Measurements from ENCODE around the gene TMEM267. TPM values are rescaled to one million over a fixed set of nuclear protein-coding genes. Genes with fewer than 3 reads are reported as not detected.

Gene TMEM267
- total RNA-seq, 1 donor from 2014 or later, result 12.7 TPM

DNA sequence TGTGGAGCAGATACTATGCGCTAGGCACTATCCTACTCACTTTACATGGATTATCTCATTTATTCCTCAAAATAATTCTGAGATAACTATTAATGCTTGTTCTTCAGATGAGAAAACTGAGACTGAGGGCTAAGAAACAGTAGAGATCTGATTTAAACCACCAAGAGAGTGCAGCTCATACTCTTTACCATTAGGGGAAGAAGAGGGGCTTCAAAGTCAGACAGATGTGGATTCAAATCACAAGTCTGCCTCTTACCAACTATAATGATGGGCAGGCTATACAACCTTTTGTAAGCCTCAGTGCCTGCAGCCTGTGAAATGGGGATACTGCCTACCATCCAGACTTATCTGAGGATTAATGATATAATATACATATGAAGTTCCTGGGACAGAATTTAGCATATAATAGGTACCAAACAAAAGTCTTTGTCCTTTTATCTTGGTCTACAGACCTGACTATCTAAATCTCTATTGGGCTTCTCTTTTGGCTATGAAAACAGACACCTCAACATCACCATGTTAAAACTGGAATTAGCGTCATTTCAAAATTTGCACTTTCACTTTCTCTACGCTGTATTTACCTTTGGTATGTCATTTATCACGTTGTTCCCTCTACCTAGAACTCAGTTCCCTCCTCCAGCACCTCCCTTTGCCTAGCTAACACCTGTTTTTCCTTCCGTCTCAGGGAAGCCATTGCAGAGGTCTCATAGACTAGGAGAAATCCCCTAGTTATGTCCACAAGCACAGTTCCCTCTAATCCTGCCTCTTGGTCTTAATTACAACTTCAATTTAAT is 13.8 kb upstream of the TMEM267 start:
- DNase-seq, result no peak
- no peaks in the 10 kb centered on the region for H3K27me3 ChIP-seq (ENCODE audit: low read depth)
- ATAC-seq, result no peak
- H3K4me3 ChIP-seq, result no peak overlapping the region
- H3K9me3 ChIP-seq, result no peaks in the 10 kb centered on the region
- TF ChIP-seq, protein P1, sequence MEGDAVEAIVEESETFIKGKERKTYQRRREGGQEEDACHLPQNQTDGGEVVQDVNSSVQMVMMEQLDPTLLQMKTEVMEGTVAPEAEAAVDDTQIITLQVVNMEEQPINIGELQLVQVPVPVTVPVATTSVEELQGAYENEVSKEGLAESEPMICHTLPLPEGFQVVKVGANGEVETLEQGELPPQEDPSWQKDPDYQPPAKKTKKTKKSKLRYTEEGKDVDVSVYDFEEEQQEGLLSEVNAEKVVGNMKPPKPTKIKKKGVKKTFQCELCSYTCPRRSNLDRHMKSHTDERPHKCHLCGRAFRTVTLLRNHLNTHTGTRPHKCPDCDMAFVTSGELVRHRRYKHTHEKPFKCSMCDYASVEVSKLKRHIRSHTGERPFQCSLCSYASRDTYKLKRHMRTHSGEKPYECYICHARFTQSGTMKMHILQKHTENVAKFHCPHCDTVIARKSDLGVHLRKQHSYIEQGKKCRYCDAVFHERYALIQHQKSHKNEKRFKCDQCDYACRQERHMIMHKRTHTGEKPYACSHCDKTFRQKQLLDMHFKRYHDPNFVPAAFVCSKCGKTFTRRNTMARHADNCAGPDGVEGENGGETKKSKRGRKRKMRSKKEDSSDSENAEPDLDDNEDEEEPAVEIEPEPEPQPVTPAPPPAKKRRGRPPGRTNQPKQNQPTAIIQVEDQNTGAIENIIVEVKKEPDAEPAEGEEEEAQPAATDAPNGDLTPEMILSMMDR (IDR thresholded peaks at IDR 0.05), result no peak
- no peaks in the 10 kb centered on the region for H3K36me3 ChIP-seq
- intact Hi-C loops (cut with DNase I), result no loop called here
- no peak overlapping the region for H3K27ac ChIP-seq
- H3K4me1 ChIP-seq, result no peaks in the 10 kb centered on the region

GRCh38 chr5:43491326-43491725 is 7.7 kb upstream of the TMEM267 start:
- no peak overlapping the region for H3K4me3 ChIP-seq
- ATAC-seq (no peak), DNase-seq (no peak)
- no peaks in the 10 kb centered on the region for H3K4me1 ChIP-seq
- TF ChIP-seq, protein P1 (IDR thresholded peaks at IDR 0.05), result no peak
- H3K27ac ChIP-seq, result no peak overlapping the region
- H3K27me3 ChIP-seq (ENCODE audit: low read depth), result no peaks in the 10 kb centered on the region
- intact Hi-C loops (cut with DNase I), result no loop called here
- no peaks in the 10 kb centered on the region for H3K36me3 ChIP-seq
- no peaks in the 10 kb centered on the region for H3K9me3 ChIP-seq

GRCh38 chr5:43486353-43486752 is 2.7 kb upstream of the TMEM267 start:
- no peak overlapping the region for H3K27ac ChIP-seq
- ATAC-seq, result no peak
- DNase-seq, result no peak
- H3K27me3 ChIP-seq (ENCODE audit: low read depth), result no peaks in the 10 kb centered on the region
- peaks cover 18% of the 10 kb centered on the region for H3K4me1 ChIP-seq
- intact Hi-C loops (cut with DNase I), result no loop called here
- no peaks in the 10 kb centered on the region for H3K36me3 ChIP-seq
- TF ChIP-seq, protein P1 (IDR thresholded peaks at IDR 0.05), result no peak
- H3K4me3 ChIP-seq, result no peak overlapping the region
- no peaks in the 10 kb centered on the region for H3K9me3 ChIP-seq

GRCh38 chr5:43485406-43485805 is 1.7 kb upstream of the TMEM267 start:
- Histone ChIP-seq H3K36me3 (no peaks in the 10 kb centered on the region), H3K4me3 (no peak overlapping the region), H3K9me3 (no peaks in the 10 kb centered on the region), H3K4me1 (peaks cover 18% of the 10 kb centered on the region), H3K27ac (peak overlapping the region; percentile 97), H3K27me3 (ENCODE audit: low read depth) (no peaks in the 10 kb centered on the region)
- TF ChIP-seq, protein P1 (IDR thresholded peaks at IDR 0.05), result no peak
- peak; percentile 22 for ATAC-seq
- intact Hi-C loops (cut with DNase I), result no loop called here
- DNase-seq, result no peak

DNA sequence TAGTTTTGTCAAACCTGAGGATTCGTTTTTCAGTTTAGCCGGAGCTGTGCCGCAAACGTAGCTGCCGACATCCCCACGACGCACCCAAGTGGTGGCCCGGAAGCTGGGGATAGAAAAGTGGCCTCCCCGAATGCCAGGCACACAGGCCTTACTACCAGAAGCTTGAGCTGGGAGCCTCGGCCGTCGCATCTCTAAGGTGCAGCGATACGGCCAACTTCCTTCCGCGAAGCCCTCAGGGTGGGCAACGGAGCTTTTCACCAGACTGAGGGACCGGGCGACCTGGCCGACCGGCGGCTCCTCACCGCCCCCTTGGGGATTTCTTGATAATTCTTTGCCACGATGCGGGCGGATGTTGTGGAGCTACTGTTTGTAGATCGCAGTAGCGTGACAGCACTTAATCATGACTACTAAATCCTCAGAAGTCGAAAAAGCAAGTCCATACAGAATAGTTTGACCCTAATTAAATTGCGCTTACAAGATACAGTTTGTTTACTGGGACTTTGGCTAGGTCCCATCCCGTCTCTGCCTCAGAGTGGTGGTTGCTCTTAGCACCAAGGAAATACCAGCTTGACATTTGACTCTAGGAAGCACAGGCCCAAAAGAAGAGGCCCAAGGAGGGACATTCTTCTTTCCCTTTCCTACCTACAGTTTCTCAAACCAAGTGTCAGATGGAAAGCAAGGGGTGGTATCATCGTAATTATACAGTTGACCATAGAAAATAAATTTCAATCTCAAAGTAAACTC is 613 bp upstream of the TMEM267 start:
- no peaks in the 10 kb centered on the region for H3K27me3 ChIP-seq (ENCODE audit: low read depth)
- intact Hi-C loops (cut with DNase I), result no loop called here
- no peaks in the 10 kb centered on the region for H3K9me3 ChIP-seq
- H3K4me1 ChIP-seq, result peaks cover 18% of the 10 kb centered on the region
- TF ChIP-seq, protein P1 (IDR thresholded peaks at IDR 0.05), result peak; percentile 77
- H3K4me3 ChIP-seq, result peak overlapping the region; percentile 79
- peak overlapping the region; percentile 97 for H3K27ac ChIP-seq
- no peaks in the 10 kb centered on the region for H3K36me3 ChIP-seq
- ATAC-seq (peak; percentile 92), DNase-seq (peak; percentile 89)

All from lower lobe of right lung (tissue), 2 donors.